GM21825 (cell line): ENCODE data around the gene AAGAB.

Experiments used
- ATAC-seq: cut with Tn5 transposase; IDR thresholded peaks from one replicate; pipeline ENCODE4 v1.9.1; 2021; ENCODE audit warnings: mild to moderate bottlenecking, moderate library complexity; ENCODE audit not compliant: unreplicated experiment

The AAGAB gene

DNA sequence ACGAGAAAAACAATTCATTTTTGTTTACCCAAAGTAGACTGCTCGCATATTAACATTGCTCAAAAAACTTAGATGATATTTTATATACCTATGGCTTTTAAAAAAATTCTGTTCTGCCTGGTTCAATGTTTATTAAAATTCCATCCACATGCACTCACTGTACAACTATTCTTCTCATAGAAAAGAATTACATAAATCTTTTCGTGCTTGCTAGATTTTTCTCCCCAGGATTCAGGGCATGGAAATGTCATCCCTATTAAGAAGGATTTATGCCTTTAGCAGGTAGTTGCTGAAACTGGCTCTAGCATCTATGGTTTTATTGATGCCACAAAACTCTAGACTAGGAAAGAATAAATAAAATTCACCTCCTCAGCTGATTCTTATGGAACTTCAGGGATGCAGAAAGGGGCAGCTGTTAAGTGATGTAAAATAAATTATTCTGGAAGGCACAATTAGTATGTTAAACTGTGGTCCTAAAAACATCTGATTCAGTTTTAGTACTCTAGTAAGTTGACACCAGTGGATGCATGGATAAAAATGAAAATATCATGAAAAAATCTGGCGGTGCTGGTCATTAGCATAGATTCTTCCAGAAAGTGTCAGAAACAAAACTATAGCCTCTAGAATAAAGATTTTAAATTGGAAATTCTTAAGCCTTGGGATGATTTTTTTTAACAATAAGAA lies 41.6 kb downstream of the AAGAB start:
- no peak for ATAC-seq

DNA sequence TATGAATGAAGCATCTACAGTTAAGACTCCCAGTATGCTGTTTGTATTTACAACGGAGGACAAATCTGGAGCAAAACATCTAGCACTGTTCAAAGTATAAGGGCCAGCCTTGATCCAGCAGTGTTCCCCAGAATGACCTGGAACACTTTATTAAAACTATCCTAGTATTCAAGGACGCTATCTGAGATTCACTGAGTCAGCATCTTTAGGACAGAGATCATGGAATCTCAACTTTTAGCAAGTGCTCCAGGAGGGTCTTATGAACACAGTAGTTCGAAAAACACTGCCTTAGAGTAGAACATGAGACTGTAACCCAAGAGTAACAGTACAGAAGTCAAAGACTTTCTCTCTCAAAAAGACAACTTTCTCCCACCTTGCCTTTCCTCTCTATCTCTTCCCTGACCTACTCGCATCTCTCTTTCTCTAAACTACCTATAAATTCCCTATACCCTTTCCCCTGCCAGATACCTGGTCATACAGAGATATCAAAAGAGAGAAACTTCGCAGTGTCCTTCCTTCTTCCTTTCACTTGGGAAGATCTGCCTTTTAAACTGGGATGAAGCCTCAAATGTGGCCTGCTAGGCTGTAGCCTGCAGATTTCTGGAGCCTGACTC lies 43.8 kb downstream of the AAGAB start:
- no peak for ATAC-seq

DNA sequence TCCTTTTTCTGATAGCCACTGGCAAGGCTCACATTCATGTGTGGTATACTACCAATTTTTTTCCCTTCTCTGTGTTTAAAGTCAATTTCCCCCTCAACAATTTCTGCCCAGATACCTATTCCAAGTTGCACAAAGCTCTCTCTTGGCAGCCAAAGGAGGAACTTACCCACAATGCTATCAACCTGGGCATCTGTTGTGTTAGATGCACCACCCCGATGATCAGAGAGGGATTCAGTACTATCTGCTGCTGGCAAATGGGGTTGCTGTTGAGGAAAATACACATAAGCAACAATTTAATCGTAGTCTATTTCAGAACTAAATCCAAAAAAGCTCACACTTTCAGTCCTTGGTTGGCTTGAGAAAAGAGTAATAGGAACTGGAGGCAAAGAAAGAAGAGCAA lies 46.1 kb downstream of the AAGAB start:
- ATAC-seq: no peak

DNA sequence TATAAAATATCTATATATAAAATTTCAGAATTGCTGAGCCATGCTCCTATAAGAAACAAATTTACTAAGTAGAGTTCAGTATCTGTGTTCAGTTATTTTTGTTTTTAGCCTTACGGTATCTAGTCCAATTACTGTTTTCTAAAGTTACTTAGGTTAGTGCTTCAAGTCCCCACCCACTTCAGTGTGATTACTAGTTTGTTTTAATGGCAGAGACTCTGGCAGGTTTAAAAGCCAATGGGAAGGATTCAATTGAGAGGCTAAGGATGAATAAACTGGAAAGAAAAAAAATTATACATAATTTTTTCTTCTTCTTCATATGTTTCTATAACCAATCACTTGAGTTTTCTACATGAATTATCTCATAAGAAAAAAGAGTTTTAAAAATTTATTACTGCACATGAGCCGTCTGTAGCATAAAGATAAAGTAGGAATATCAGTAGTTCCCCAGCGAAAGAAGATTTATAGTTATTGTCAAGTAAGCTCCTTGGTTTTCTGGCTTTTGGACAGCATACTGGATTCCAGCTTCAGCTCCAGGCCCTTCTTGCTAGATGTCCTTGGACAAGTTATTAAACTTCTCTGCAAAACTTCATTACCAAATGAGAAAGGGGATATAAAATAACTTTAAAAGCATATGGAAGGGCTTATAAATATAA lies 46.8 kb downstream of the AAGAB start:
- ATAC-seq: no peak

DNA sequence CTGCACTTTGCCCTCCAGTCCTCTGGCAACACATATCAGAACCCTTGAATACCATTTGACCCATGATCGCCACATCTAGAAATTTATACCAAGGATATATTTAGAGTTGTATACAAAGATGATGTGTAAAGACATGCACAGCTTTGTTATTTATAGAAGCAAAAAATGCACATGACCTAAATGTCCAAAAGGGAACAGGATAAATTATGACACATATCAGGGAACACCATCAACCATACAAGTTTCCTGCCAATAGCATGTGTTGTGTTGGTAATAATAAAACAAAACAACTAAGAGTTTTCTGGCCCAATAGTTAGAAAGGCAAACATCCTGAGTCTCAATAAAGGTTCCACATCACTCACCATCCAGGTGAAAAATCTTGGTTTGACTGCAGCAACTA lies 51.5 kb downstream of the AAGAB start:
- no peak for ATAC-seq

DNA sequence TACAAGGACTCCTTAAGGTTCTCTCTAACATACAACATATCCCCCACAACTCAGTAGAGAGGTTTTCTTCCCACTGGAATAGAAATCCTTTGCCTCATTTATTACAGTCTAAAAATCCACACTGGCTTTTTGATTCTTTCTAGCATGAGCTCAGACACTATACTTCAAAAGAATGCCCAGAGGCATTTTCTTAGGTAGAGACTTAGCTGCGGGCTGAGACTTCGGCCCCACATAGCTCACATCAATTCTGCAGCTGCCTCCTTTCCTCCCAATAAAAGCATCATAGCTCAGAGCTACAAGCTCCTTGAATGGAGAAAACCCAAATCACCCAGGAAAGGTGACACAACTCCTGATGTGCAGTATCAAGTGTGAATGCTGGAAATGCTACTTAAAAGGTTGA lies 52.4 kb downstream of the AAGAB start:
- ATAC-seq: no peak

DNA sequence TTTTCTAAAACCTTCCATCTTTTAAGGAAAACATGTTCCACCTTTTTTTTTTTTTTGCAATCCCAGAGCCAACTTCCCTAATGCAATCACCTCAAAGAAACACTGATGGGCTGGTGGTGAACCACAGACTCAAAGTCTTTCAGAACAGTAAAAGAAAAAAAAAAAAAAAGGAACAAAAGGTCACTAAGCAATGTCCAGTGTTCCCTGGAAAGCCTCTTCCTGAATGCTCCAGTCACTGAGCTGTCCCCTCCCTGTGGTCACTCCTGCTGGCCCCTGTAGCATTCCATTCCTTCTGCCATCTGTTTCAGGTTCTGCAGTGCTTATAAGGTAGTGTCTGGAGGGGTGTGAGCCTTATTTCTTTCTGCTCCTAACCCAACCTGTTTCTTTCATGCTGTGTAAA lies 53.3 kb downstream of the AAGAB start:
- no peak for ATAC-seq

DNA sequence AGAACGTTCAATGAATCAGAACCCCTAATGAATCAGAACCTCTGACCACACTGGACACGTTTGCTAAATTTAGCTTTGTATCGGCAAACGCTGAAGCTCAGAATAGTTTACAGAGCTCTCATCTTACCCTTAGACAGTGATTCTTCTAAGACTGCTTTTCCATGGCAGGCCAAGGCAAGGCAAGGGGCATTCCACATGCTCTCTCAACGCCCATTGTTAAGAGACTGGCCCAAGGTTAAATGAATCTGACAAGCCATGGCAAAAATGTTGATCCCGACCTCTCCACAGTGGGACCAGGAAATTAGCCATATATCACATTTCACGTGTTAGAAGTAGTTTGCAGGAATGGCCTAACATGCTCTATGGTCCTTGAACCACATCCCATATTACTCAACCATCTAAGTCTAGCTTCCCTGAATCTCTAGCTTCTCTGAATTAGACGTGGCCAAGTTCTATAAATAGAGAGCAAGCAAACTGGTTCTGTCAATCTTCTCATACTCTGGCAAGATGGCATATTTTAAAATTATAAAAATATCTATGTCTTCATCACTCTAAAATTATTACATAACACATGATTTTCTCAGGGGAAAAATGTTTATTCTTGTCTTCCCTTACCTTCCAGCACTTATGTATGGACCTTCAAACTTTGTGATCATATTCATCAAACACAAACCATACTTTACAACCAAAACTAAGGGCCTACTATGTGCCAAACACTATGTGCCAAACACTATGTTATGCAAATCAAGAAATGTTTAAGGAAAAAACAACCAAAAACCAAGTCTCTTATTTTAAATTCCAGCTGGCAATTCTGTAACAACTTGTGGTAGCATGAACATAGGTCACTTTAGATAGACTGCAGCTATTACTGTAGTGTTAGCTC lies 54.3 kb downstream of the AAGAB start:
- no peak for ATAC-seq

DNA sequence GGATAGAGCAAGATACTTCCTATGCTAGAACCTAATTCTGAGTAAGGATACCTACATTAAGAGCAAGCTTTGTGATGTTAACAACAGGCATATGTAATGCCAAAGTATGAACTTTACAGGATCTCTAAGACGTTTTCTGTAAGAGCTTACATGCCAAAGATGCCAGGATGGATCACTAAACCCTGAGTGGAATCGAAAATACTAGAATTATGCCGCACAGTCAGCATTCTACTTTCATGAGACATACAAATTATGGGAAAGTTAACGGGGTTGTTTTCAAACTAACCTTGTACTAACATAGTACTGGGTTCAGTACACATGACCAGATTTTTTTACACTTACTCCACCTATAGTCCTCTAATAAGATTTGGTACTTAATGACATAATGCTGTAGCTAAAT lies 55.1 kb downstream of the AAGAB start:
- ATAC-seq: no peak

DNA sequence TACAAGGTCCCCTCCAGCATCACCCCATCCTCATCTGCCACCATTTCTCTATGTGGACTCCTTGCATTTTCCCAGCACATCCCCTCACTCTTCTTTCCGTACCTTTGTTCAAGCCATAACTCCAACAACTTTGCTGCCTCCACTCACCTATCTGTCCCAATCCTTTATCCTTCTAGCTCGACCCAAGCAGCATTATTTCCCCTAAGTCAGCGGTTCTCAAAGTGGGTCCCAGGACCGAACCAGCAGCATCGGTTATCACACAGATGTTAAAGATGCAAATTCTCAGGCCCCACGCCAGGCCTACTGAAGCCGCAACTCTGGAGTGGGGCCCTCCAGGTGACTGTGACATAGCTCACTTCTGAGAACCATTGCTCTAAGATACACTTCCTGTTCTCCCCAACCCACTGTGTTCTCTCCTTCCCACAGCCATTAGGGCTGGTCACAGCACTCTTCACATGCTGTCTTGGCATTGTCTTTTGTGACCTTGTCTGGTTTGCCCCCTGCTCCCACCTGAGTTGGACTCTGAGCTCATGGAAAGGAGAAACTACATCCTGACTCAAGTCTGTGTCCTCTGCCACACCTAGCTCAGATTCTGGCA lies 56.2 kb downstream of the AAGAB start:
- ATAC-seq: no peak

DNA sequence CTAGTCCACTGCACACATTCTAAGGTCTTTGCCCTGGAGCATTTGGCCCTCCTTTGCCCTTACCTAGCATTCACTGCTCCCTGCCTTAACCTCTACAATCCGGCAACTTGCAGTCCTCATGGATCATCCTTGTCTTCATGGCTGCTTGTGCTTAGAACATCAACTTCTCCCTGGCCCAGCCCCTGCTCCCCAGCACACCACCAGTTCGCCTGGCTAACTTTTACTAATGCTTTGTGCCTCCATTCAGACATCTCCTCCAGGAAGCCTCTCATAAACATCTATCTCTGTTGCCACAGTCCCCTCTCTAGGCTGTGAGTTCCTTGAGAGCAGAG lies 57.1 kb downstream of the AAGAB start:
- no peak for ATAC-seq

DNA sequence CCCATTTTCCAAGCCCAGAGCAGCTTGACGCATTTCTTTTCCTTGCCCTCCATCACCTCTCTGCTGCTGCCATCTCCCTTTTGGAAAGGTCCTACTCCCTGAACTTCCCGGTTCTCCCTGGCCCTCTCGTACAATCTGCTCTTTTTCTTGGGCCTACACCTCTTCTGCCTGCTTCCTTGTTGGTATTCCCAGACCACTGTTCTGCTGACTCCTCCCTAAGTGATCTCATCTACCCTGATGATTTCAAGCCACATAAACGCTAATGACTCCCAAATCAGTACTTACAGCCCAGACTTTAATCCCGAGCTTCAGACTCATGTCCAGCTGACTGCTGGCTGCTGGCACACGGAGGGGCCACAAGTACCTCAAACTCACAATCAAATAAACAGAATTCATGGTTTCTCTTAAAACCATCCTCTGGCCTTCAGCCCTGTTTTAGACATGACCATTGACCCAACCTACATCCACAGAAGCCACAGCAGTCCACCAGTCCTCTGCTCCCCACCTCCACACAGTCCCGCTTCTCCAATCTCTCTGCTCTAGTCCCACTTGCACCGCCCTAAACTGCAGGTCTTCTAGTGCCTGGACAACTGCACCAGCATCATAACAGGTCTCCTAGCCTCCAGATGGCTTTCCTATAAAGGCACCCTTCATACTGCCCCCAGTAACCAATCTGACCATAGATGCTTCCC lies 57.6 kb downstream of the AAGAB start:
- ATAC-seq: no peak

DNA sequence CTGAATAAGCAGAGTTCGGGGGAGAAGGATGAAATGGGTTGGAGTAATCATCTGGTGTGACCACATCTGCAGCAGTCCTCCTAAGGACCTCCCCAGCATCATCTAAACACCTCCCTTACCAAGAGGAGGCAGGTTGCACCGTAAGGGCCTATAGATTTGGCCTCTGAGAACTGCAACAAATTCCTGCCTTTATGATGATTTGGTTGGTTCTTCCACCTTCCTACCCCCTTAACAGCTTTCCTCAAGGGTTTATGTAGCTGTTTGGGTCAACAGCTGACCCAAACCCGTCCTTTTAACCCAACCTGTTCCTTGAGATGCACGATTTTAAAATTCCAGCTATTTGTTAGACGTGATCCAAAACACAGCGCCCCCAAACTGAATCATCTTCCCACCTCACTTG lies 58.2 kb downstream of the AAGAB start:
- no peak for ATAC-seq

DNA sequence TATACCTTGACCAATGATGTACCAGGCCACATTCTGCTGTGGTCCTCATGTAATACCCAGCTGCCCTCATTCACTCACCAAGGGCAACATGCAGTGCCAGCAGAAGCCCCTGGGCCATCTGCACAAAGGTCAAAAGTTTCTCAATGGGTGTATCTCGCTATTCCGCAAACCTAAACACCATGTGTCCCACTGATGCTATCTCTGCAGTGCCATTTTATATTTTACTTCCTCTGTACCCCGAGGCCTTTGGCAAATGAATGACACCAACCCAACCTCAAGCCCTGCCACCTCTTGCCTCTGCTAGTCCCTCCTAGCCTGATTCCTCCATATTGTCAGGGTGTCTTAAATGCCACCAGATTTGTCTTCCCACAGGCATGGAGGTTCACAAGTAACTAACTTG lies 59.2 kb downstream of the AAGAB start:
- ATAC-seq: no peak

DNA sequence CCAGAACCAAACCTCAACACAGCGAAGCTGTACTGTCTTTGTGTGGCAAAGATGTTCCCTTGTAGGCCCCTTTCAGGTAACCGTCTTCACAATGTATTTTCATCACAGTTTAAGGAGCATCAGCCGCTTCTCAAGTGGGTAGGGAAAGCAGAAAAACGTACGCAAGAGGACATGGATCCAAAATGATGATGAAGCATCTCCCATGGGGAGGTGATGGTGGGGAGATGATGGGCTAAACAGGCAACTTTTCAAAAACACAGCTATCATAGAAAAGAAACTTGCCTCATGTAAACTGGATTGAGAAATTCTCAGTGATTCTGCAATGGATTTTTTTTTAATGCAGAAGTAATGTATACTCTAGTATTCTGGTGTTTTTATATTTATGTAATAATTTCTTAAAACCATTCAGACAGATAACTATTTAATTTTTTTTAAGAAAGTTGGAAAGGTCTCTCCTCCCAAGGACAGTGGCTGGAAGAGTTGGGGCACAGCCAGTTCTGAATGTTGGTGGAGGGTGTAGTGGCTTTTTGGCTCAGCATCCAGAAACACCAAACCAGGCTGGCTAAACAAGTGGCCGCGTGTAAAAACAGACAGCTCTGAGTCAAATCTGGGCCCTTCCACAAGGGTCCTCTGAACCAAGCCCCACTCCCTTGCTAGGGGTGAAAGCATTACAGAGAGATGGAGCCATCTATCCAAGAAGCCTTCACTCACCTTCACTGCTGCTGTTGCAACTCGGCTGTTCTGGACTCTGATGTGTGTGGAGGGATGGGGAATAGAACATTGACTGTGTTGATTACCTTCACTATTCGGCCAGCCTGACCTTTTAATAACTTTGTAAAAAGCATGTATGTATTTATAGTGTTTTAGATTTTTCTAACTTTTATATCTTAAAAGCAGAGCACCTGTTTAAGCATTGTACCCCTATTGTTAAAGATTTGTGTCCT lies 60.0 kb downstream of the AAGAB start:
- ATAC-seq: no peak

DNA sequence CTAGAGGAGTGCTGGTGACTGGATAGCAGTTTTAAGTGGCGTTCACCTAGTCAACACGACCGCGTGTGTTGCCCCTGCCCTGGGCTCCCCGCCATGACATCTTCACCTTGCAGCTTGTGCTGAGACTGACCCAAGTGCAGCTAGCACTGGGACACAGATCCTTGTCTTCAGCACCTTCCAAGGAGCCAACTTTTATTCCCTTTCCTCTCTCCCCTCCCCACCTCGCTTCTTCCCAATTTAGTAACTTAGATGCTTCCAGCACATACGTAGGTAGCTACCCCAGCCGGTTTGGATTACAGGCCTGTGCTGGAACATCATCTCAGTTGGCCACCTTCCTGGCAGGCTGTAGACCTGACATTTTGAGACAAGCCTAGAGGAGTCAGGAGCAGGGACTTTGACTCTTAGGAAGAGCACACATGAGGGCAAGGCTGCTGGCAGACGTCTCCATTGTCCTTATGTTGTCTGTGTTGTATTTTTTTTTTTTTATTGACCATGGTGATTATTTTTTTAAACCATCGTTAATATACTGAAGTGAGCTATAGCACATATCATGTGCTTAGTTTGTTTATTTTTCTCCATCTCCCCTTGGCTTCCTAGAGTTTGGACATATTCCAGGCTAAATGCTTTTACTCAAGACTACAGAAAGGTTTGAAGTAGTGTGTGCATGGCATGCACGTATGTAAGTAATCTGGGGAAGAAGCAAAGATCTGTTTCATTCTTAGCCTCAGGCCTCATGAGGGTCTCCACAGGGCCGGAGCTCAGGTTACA lies 61.1 kb downstream of the AAGAB start:
- no peak for ATAC-seq

DNA sequence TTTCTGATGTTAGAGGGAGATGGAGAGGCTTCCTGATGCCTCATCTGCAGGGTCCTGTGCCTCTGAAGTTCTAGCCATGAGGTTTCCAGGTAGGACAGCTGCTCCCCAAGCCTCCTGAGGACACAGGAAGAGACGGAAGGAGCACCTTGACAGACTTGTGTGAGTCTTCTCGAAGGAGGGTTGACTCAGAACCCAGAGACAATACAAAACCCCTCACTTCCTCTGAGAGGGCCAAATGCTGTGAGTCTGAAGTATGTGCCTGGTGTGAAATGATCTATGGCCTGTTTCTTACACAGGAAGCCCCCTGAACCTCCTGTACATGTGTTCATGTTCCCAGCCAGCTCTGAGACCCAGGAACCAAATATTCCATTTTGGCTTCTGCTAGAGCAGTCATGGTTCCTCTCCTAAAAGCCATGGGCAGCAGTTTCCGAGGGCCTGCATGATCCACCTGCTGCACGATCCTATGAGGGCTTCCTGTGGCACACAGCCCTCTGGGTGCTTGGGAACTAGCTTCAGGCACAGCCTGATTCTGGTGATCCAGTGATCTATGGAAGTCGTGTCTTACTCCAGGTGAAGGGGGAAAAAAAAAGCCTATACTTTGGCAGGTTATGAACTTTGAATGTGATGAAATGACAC lies 62.2 kb downstream of the AAGAB start:
- no peak for ATAC-seq

DNA sequence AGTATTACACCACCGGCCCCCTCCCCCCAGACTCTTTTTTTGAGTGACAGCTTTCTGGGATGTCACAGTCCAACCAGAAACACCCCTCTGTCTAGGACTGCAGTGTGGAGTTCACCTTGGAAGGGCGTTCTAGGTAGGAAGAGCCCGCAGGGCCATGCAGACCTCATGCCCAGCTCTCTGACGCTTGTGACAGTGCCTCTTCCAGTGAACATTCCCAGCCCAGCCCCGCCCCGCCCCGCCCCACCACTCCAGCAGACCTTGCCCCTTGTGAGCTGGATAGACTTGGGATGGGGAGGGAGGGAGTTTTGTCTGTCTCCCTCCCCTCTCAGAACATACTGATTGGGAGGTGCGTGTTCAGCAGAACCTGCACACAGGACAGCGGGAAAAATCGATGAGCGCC lies 63.6 kb downstream of the AAGAB start:
- ATAC-seq: no peak
